Heart left ventricle (tissue), 16 donors: Measurements from ENCODE around the gene CATSPERZ. TPM values are rescaled to one million over a fixed set of nuclear protein-coding genes. Genes with fewer than 3 reads are reported as not detected.
"Not testable (repeated sequence)": the region's sequence is repeated elsewhere in the genome, so short reads cannot be mapped to it uniquely, and the experiment has no call there.

Experiments
- ATAC-seq, 4 donors: fragments of 200-7000 bp; cut with Tn5 transposase; one replicate each; pipeline ENCODE4 v1.9.1; 2020 to 2022; ENCODE audit warnings: moderate library complexity in 4 of 4, mild to moderate bottlenecking in 3 of 4, moderate number of reproducible peaks in 1 of 4
- DNase-seq, 5 donors: peaks; one replicate each; pipeline ENCODE4 v3.0.0-alpha.2; 2020
- H3K27ac ChIP-seq, 12 donors: fragments of 200-600 bp; sonication (generic) in 4 of 12; one replicate each; pipeline versions ENCODE4 v1.5.0 to v1.8.0; 2016 to 2022; ENCODE audit warnings: mild to moderate bottlenecking in 2 of 12
- H3K27me3 ChIP-seq, 9 donors: fragments of 200-600 bp; sonication (generic) in 2 of 9; one replicate each; pipeline versions ENCODE4 v1.5.1 to v1.8.0; 2016 to 2022; ENCODE audit warnings: mild to moderate bottlenecking in 3 of 9
- H3K36me3 ChIP-seq, 9 donors: fragments of 200-600 bp; sonication (generic) in 2 of 9; one replicate each; pipeline versions ENCODE4 v1.5.0 to v1.8.0; 2018 to 2022; ENCODE audit warnings: mild to moderate bottlenecking in 2 of 9
- H3K4me1 ChIP-seq, 12 donors: fragments of 200-600 bp; sonication (generic) in 4 of 12; one replicate each; pipeline versions ENCODE4 v1.5.0 to v1.8.0; 2016 to 2022; ENCODE audit warnings: mild to moderate bottlenecking in 3 of 12
- H3K4me3 ChIP-seq, 12 donors: fragments of 200-600 bp; sonication (generic) in 4 of 12; one replicate each; pipeline versions ENCODE4 v1.5.0 to v1.8.0; 2017 to 2022; ENCODE audit warnings: mild to moderate bottlenecking in 9 of 12, moderate library complexity in 4 of 12
- H3K9me3 ChIP-seq, 12 donors: fragments of 200-600 bp; sonication (generic) in 4 of 12; one replicate each; pipeline versions ENCODE4 v1.5.0 to v1.8.0; 2016 to 2022; ENCODE audit warnings: mild to moderate bottlenecking in 1 of 12
- POLR2A ChIP-seq, 2 donors: fragments of 450-650 bp; IDR thresholded peaks; one replicate each; pipeline ENCODE4 v1.6.1; 2017; ENCODE audit warnings: antibody characterized with exemption in 2 of 2, mild to moderate bottlenecking in 2 of 2, moderate library complexity in 2 of 2
- WGBS, 4 donors: extraction: QIAGEN DNeasy Blood & Tissue Kit in 2 of 4; methylation state at CpG; one replicate each; pipeline versions ENCODE4 v1.1.5 to v1.1.7; 2013 to 2018; 5-methylcytosine and 5-hydroxymethylcytosine counted together
- intact Hi-C, 10 donors: fragments of 100-400 bp; cut with DNase I; formaldehyde crosslinking; loops; one replicate each; pipeline versions ENCODE4 v1.11.1 to v1.14.2; 2022
- polyA plus RNA-seq, 2 donors: library from polyadenylated mRNA; stranded (reverse); fragments of 200-250 nt; gene quantifications; one replicate each; pipeline ENCODE4 v1.2.3, GENCODE V29; 2013
- total RNA-seq, 9 donors: library from RNA; depleted of rRNA in 2 of 9; stranded (reverse); fragments of >200 nt in 2 of 9; fragmentation: NEBNext Ultra II Directional in 3 of 9; extraction: Animal tissue kit (Norgen Biotek cat#: 25700) in 3 of 9; gene quantifications; one replicate each; pipeline versions ENCODE4 v1.1.0 to v1.2.4, GENCODE V29; 2016 to 2023
- TF ChIP-seq, protein P1 (sequence below), 12 donors: fragments of 200-600 bp; sonication (generic) in 4 of 12; IDR thresholded peaks; one replicate each; pipeline versions ENCODE4 v1.5.0 to v1.8.0; 2018 to 2022; ENCODE audit warnings: antibody characterized with exemption in 12 of 12, mild to moderate bottlenecking in 5 of 12
- donor health status: ischemic (EF 13 %, LVEDD 7.1; RV severe dilation, severe dysfunction).
- donor health status: healthy with polysubstance abuse.
- donor health status: DM: no; HTN: yes; CAD: no.
- donor health status: DM: no; HTN: no; CAD: no.
- donor health status: ischemic (EF 25% LVEDD 6.9; RV normal size, moderate dysfunction).
- donor health status: ischemic (EF 25% LVEDD 5.7; RV mildly dilated, moderate dysfunction).
- donor health status: healthy.
- donor health status: DM: yes; HTN: yes; CAD: no.
- donor health status: ischemic (EF 35%, LVEDD 5.7; RV mildly dilated, moderate dysfunction).
- donor health status: nonischemic (EF 11% LVEDD 7.7; RV severe dilation, severe dysfunction).
- donor health status: DM: yes; HTN: yes; CAD: no.
- donor health status: PGD.
- donor health status: ischemic (EF 29% LVEDD 5.4; RV normal size, mild dysfunction).
- donor health status: nonischemic (EF 23%, LVEDD 6.1; RV moderate dilation, normal function).

CATSPERZ gene
- total and polyA plus RNA-seq, 11 donors: not detected

GRCh38 chr11:64322925-64323260 lies 22.7 kb downstream of the CATSPERZ start:
- peaks cover 0 to 24% (median 10%) of the 10 kb centered on the region in 9 donors for H3K36me3 ChIP-seq
- DNase-seq: no peak
- 82 to 98% (median 86%) methylated on average over 4 to 7 of the region's 7 CpGs for WGBS, 4 donors
- no peak overlapping the region for H3K27ac ChIP-seq
- no peak overlapping the region for H3K4me3 ChIP-seq
- no peaks in the 10 kb centered on the region for H3K27me3 ChIP-seq
- H3K9me3 ChIP-seq: peaks cover 0 to 5% (median 0%) of the 10 kb centered on the region in 12 donors
- no peak for TF ChIP-seq POLR2A (IDR thresholded peaks at IDR 0.05)
- TF ChIP-seq, protein P1, sequence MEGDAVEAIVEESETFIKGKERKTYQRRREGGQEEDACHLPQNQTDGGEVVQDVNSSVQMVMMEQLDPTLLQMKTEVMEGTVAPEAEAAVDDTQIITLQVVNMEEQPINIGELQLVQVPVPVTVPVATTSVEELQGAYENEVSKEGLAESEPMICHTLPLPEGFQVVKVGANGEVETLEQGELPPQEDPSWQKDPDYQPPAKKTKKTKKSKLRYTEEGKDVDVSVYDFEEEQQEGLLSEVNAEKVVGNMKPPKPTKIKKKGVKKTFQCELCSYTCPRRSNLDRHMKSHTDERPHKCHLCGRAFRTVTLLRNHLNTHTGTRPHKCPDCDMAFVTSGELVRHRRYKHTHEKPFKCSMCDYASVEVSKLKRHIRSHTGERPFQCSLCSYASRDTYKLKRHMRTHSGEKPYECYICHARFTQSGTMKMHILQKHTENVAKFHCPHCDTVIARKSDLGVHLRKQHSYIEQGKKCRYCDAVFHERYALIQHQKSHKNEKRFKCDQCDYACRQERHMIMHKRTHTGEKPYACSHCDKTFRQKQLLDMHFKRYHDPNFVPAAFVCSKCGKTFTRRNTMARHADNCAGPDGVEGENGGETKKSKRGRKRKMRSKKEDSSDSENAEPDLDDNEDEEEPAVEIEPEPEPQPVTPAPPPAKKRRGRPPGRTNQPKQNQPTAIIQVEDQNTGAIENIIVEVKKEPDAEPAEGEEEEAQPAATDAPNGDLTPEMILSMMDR (IDR thresholded peaks at IDR 0.05): no peak
- no peak for ATAC-seq
- intact Hi-C loops: no loop called here
- peaks cover 0 to 14% (median 8%) of the 10 kb centered on the region in 12 donors for H3K4me1 ChIP-seq

DNA sequence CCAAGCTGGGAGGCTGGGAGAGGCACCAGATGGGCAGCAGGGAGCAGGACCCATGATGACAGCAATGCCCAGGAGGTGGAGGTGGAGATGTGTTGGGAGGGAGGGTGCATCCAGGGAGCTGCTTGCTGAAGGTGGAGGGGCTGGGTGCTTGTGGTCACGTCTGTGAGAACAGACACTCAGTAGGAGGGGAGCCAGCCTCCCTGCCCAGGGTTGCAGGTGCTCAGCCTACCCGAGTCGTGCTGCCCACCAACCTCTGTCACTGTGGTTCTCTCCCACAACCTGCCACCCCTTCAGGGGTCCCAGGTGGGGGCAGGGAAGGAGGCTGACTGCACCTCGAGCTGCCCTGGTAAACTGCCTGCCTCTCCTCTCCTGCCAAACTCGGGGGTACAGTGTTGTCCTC lies 23.2 kb downstream of the CATSPERZ start:
- 66 to 76% (median 66%) methylated on average over 4 to 5 of the region's 5 CpGs for WGBS, 4 donors
- no peak for DNase-seq
- intact Hi-C loops: no loop called here
- Histone ChIP-seq H3K4me3 (no peak overlapping the region), H3K9me3 (peaks cover 0 to 5% (median 0%) of the 10 kb centered on the region in 12 donors), H3K4me1 (peaks cover 0 to 13% (median 8%) of the 10 kb centered on the region in 12 donors), H3K27ac (no peak overlapping the region), H3K27me3 (no peaks in the 10 kb centered on the region), H3K36me3 (peaks cover 0 to 24% (median 10%) of the 10 kb centered on the region in 9 donors)
- no peak for TF ChIP-seq POLR2A (IDR thresholded peaks at IDR 0.05)
- TF ChIP-seq, protein P1 (IDR thresholded peaks at IDR 0.05): no peak
- no peak for ATAC-seq

- intact Hi-C loops, H3K4me1 ChIP-seq, H3K4me3 ChIP-seq, ATAC-seq, DNase-seq, H3K9me3 ChIP-seq, H3K27me3 ChIP-seq, H3K27ac ChIP-seq: not testable (repeated sequence)
- 79 to 86% (median 84%) methylated on average over 3 to 4 of the region's 4 CpGs for WGBS, 4 donors
- peaks cover 0 to 24% (median 10%) of the 10 kb centered on the region in 9 donors for H3K36me3 ChIP-seq
These were observed 23.8 kb downstream of the CATSPERZ start for GRCh38 chr11:64323984-64324383.

- intact Hi-C loops: no loop called here
- DNase-seq: no peak
- Histone ChIP-seq H3K27me3 (no peaks in the 10 kb centered on the region), H3K4me1 (peaks cover 0 to 12% (median 9%) of the 10 kb centered on the region in 12 donors), H3K36me3 (peaks cover 0 to 24% (median 10%) of the 10 kb centered on the region in 9 donors), H3K27ac (no peak overlapping the region), H3K4me3 (no peak overlapping the region), H3K9me3 (peaks cover 0 to 5% (median 0%) of the 10 kb centered on the region in 12 donors)
- WGBS, 4 donors: 89 to 91% (median 90%) methylated on average over 11 of the region's 11 CpGs
- TF ChIP-seq, protein P1 (IDR thresholded peaks at IDR 0.05): no peak
- no peak for ATAC-seq
These were observed 24.7 kb downstream of the CATSPERZ start for GRCh38 chr11:64324692-64325469.
